ENCODE results near the gene UPB1.

GRCh38 chr22:24496234-24496633, 1.1 kb downstream of the UPB1 start:
- no peak for TF ChIP-seq POLR2A (IDR thresholded peaks at IDR 0.05)
- no peak for TF ChIP-seq CTCF (IDR thresholded peaks at IDR 0.05)

Data from breast epithelium (tissue), 3 donors.